HG02938 (cell line): ENCODE measurements around the gene NFKBIE.

ENCODE experiments used
- ATAC-seq: cut with Tn5 transposase; IDR thresholded peaks from one replicate; pipeline ENCODE4 v1.9.1; 2021; ENCODE audit warnings: mild to moderate bottlenecking, moderate library complexity; ENCODE audit not compliant: unreplicated experiment

NFKBIE gene

GRCh38 chr6:44297063-44298038, 32.0 kb upstream of the NFKBIE start:
- no peak for ATAC-seq

GRCh38 chr6:44294832-44295791, 29.8 kb upstream of the NFKBIE start:
- no peak for ATAC-seq

- ATAC-seq, result no peak
Measured at GRCh38 chr6:44292661-44293365, 27.5 kb upstream of the NFKBIE start.

- no peak for ATAC-seq
Measured at GRCh38 chr6:44291841-44292240, 26.5 kb upstream of the NFKBIE start.

GRCh38 chr6:44289726-44290260, 24.4 kb upstream of the NFKBIE start:
- no peak for ATAC-seq

- no peak for ATAC-seq
Measured at GRCh38 chr6:44286747-44287146, 21.4 kb upstream of the NFKBIE start.

GRCh38 chr6:44286285-44286565, 20.9 kb upstream of the NFKBIE start:
- ATAC-seq, result no peak

- no peak for ATAC-seq
Measured at GRCh38 chr6:44285552-44286284, 20.4 kb upstream of the NFKBIE start.

- no peak for ATAC-seq
Measured at GRCh38 chr6:44284867-44285266, 19.5 kb upstream of the NFKBIE start.

GRCh38 chr6:44284121-44284520, 18.8 kb upstream of the NFKBIE start:
- no peak for ATAC-seq

- ATAC-seq, result no peak
Measured at GRCh38 chr6:44278774-44279697, 13.7 kb upstream of the NFKBIE start.

GRCh38 chr6:44278315-44278714, 13.0 kb upstream of the NFKBIE start:
- no peak for ATAC-seq

- ATAC-seq, result no peak
Measured at GRCh38 chr6:44277763-44278162, 12.4 kb upstream of the NFKBIE start.

- ATAC-seq, result no peak
Measured at GRCh38 chr6:44276667-44277640, 11.6 kb upstream of the NFKBIE start.

- no peak for ATAC-seq
Measured at GRCh38 chr6:44275749-44276648, 10.6 kb upstream of the NFKBIE start.

- ATAC-seq, result no peak
Measured at GRCh38 chr6:44275271-44275748, 10.0 kb upstream of the NFKBIE start.

GRCh38 chr6:44273617-44274016, 8.3 kb upstream of the NFKBIE start:
- no peak for ATAC-seq
